GM18858 (cell line): Measurements from ENCODE around the gene CPA4.

ENCODE experiments used
- ATAC-seq: cut with Tn5 transposase; IDR thresholded peaks from one replicate; pipeline ENCODE4 v1.9.1; 2021; ENCODE audit not compliant: unreplicated experiment

CPA4 gene

GRCh38 chr7:130274983-130275591 is 17.9 kb upstream of the CPA4 start:
- ATAC-seq = no peak

DNA sequence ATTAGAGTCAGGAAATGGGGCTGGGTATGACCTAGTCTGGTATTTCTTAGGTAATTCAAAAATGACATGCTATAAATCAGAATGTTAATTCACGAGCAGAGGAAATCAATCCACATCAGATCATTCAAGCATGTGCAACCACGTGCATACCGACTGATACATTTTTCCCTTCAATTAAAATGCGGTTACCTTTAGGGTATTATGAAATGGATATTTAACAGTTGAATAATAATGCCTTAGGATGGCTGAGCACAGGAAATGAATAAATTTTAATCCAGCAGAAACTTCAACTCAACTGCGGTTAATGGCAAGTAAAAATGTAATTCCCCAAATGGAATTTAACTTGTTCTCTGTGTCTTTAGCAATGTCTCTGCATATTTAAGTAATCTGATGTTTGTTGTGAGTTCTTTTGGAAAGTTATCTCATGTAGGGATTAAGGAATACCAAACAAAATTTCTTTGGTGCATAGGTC is 17.1 kb upstream of the CPA4 start:
- no peak for ATAC-seq

DNA sequence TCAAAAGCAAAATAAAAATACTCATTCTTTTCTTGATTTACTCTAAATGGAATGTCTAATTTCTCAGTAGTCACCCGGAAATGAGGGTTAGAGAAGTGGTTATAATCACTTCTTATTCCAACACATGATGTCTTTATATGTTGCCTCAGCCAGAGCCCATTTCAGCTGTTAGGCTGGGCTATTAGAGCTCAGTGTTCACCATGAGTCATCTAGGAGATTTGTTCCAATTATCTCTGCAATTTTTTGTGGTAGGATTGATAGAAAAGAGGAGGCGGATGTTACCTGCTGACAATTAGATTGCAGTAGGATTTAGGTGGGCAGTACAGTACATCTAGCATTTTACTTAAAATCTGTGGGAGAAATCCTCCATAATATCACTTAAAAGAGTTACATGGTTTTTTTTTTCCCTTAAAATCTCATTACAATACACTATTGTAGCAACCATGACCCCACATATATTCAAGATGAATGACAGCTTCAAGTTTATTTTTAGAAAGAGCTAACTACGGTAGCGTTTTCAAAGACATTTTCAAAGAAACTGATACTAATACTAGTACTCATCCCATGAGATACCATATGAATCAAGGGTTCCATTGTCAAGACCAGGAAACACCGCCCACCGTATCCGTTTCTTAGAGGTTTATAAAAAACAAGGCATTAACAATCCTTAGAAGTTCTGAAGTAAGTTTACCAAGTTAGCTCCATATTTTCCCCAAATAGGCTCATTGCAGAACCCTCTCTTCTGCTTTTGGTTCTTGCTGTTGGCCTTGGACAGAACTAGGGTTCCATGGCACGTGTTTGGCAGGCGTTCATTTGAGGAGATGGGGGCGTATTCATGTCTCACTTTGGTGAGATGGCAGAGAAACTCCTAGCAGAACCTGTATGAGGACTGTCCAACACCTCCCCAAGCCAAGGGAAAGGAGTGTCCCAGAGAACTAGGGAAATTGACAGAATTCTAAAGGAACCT is 15.9 kb upstream of the CPA4 start:
- no peak for ATAC-seq

- ATAC-seq = no peak
Observed at GRCh38 chr7:130277763-130278643, 15.0 kb upstream of the CPA4 start.

- no peak for ATAC-seq
Observed at GRCh38 chr7:130278860-130279259, 14.1 kb upstream of the CPA4 start.

- ATAC-seq = no peak
Observed at GRCh38 chr7:130279286-130279685, 13.7 kb upstream of the CPA4 start.

DNA sequence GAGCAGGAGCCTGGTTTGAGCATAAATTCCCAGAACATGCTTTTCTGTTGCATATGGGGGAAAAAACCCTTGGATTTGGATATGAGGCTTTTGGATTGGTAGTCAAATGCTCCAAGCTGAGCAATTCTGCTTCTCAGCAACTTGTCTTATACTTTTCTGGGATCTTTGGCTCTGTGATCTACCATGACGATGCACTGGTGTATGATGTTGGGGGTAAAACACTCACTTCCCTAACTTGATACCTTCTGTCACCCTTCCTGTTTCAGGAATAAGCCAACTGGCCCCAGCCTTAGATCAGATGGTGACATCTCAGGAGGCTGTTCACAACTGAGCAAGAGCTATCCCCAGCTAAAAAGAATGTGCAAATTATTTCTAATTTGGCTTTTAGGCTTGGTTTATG is 13.1 kb upstream of the CPA4 start:
- no peak for ATAC-seq

GRCh38 chr7:130281260-130281659 is 11.7 kb upstream of the CPA4 start:
- no peak for ATAC-seq

DNA sequence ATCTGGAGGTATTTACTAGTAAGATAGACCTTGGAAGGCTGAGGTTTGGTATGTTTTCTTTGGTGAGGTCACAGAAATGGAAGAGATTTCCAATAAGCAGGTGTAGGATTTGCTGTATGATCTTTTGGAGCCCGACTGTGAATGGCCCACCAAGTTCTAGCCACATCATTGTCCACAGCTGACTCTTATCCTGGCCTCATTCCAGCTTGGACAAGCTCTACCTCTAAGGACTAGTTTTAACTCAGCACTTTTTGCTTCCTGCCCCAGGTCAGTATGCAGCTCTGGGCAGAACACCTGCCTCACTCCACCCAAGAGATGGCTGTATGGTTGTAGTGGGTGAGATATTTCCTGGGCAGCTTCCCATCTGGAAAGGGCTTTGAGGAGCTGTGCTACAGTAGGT is 6.1 kb upstream of the CPA4 start:
- ATAC-seq = no peak

- ATAC-seq = no peak
Observed at GRCh38 chr7:130288168-130288567, 4.8 kb upstream of the CPA4 start.

GRCh38 chr7:130288829-130289228 is 4.1 kb upstream of the CPA4 start:
- no peak for ATAC-seq

- no peak for ATAC-seq
Observed at GRCh38 chr7:130289478-130289877, 3.5 kb upstream of the CPA4 start.

GRCh38 chr7:130290745-130291144 is 2.2 kb upstream of the CPA4 start:
- no peak for ATAC-seq

DNA sequence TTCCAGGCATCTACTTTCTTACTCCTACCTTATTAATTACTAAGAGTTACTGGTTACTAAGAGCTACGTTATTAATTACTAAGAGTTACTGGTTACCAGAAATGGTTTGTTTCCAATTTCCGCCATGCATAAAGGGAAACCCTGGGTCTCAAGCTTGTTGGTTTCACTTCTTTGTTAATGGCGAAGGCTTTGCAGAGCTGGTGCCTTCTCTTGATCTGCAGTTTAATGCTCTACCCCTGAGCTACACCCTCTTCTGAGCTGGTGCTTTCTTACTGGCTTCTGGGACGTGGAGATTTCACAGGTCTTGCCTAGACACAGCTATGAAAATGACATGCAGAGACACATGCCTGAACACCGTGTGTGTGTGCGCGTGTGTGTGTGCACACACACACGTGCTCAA is 560 bp downstream of the CPA4 start:
- no peak for ATAC-seq

DNA sequence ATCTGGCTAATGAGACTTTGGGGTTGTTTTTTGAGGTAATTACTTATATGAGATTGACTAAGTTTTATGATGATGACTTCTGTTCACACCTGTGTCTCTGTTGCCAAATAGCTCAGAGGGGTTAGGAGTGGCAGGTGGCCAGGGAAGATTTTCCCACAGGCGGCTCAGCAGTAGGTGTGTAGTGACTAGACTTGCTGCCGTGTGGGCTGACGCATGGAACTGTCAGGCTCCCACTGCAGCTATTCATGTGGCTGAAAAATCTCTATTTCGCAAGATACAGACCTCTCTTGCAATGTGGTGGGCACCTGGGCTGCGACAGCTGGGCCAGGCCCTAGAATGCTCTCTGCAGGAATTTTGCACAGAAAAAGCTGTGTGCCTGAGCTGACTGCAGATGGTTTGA is 1.4 kb downstream of the CPA4 start:
- ATAC-seq = no peak

DNA sequence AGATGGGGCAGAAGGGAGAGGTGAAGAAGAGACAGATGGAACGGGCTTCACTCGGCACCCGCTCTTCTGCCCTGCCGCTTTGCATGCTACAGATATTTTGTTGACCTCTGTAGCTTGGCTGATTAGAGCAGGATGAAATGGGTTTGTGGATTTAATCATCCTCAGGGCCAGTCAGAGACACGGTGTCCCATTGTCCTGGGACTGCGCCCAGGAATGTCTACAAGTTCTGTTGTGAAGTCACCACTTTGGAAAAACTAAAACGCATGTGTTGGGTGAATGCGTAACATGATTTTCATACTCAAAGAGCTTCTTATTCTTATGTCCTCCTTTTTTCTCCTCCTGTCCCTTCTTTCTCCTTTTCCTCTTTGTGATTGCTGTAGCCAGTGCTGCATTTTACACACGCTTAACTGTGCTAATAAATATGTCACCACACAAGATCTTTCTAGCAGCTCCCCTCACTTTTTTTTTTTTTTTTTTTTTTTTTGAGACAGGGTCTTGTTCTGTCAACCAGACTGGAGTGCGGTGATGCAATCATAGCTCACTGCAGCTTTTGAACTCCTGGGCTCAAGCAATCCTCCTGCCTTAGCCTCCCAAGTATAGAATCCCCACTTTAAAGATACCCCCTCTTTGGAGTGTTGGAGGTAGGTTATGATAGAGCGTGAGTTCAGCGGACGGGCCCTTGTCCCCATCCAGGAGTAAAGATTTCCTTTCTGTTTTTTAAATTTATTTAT is 3.4 kb downstream of the CPA4 start:
- ATAC-seq = no peak

GRCh38 chr7:130297628-130298543 is 4.9 kb downstream of the CPA4 start:
- no peak for ATAC-seq

- no peak for ATAC-seq
Observed at GRCh38 chr7:130298544-130299326, 5.8 kb downstream of the CPA4 start.

DNA sequence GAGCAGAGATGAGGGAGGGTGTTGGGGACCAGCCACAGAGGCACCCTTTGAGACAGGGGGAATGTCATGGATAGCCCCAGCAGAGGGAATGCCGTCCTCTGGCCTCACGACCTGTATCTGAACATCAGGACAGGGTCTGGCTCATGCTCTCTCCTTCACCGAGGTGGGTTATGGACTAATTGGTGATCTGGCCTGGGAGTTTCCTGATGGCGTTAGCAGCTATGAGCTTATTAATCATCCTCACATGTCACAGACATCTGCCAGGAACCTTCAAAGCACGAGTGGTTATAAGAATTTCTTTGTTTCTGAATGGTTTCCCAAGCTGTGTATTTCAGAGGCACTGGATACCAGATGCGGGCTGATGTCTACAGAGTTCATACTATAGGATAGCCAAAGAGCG is 6.9 kb downstream of the CPA4 start:
- ATAC-seq = no peak
